Dendritic cell treated with granulocyte-macrophage colony-stimulating factor and Interleukin-4, amounts not matched to agents 40 ng/mL and 50 ng/mL, for 4 days (primary cell): Measurements from ENCODE around the gene ARPC1A.
A peak's percentile ranks its signal among the peaks of the same experiment; 100 is the strongest.
"Not testable (repeated sequence)": the region's sequence is repeated elsewhere in the genome, so short reads cannot be mapped to it uniquely, and the experiment has no call there.

Source experiments
- H3K27ac Mint-ChIP-seq: one replicate; pipeline ENCODE4 v1.8.0; 2022; ENCODE audit warnings: mild to moderate bottlenecking, mixed read lengths
- H3K27me3 Mint-ChIP-seq: one replicate; pipeline ENCODE4 v1.8.0; 2022; ENCODE audit warnings: mild to moderate bottlenecking, mixed read lengths
- H3K36me3 Mint-ChIP-seq: one replicate; pipeline ENCODE4 v1.8.0; 2022; ENCODE audit warnings: low read depth, mixed read lengths
- H3K4me1 Mint-ChIP-seq: one replicate; pipeline ENCODE4 v1.8.0; 2022; ENCODE audit warnings: low read depth, mixed read lengths
- H3K4me3 Mint-ChIP-seq: one replicate; pipeline ENCODE4 v1.8.0; 2022; ENCODE audit warnings: mild to moderate bottlenecking, moderate library complexity, mixed read lengths
- H3K9me3 Mint-ChIP-seq: one replicate; pipeline ENCODE4 v1.8.0; 2022; ENCODE audit warnings: mixed read lengths
- intact Hi-C: fragments of 100-400 bp; cut with micrococcal nuclease; formaldehyde crosslinking; loops from one replicate; pipeline ENCODE4 v1.15.0; 2022

ARPC1A gene

GRCh38 chr7:99308461-99309074 lies 17.1 kb upstream of the ARPC1A start:
- Mint-ChIP-seq H3K27me3 (peaks cover 8% of the 10 kb centered on the region), H3K4me1 (peaks cover 13% of the 10 kb centered on the region), H3K27ac (no peak overlapping the region), H3K4me3 (no peak overlapping the region), H3K9me3 (peaks cover 13% of the 10 kb centered on the region), H3K36me3 (no peaks in the 10 kb centered on the region)
- intact Hi-C loops: no loop called here

- intact Hi-C loops: no loop called here
These were observed 16.6 kb upstream of the ARPC1A start for GRCh38 chr7:99309111-99309510.

GRCh38 chr7:99310004-99310403 lies 15.7 kb upstream of the ARPC1A start:
- peaks cover 8% of the 10 kb centered on the region for H3K27me3 Mint-ChIP-seq
- intact Hi-C loops: no loop called here
- H3K27ac Mint-ChIP-seq: no peak overlapping the region
- peaks cover 11% of the 10 kb centered on the region for H3K4me1 Mint-ChIP-seq
- no peaks in the 10 kb centered on the region for H3K36me3 Mint-ChIP-seq
- no peak overlapping the region for H3K4me3 Mint-ChIP-seq
- H3K9me3 Mint-ChIP-seq: peaks cover 13% of the 10 kb centered on the region

More at GRCh38 chr7:99309111-99309510, 16.6 kb upstream of the ARPC1A start:
- peaks cover 8% of the 10 kb centered on the region for H3K27me3 Mint-ChIP-seq
- peaks cover 13% of the 10 kb centered on the region for H3K9me3 Mint-ChIP-seq
- H3K4me3 Mint-ChIP-seq: no peak overlapping the region
- peaks cover 13% of the 10 kb centered on the region for H3K4me1 Mint-ChIP-seq
- no peak overlapping the region for H3K27ac Mint-ChIP-seq
- no peaks in the 10 kb centered on the region for H3K36me3 Mint-ChIP-seq

GRCh38 chr7:99311702-99312101 lies 14.0 kb upstream of the ARPC1A start:
- intact Hi-C loops: no loop called here
- Mint-ChIP-seq H3K9me3 (peaks cover 13% of the 10 kb centered on the region), H3K4me1 (no peaks in the 10 kb centered on the region)

GRCh38 chr7:99312316-99313203 lies 13.1 kb upstream of the ARPC1A start:
- no peak overlapping the region for H3K4me3 Mint-ChIP-seq
- H3K27me3 Mint-ChIP-seq: peaks cover 8% of the 10 kb centered on the region
- H3K27ac Mint-ChIP-seq: no peak overlapping the region
- intact Hi-C loops: loop anchor here (1.0 kb wide), 1 partner anchor 272 kb away; no protein-coding TSS in a partner anchor
- H3K36me3 Mint-ChIP-seq: no peaks in the 10 kb centered on the region
- no peaks in the 10 kb centered on the region for H3K4me1 Mint-ChIP-seq
- H3K9me3 Mint-ChIP-seq: peaks cover 13% of the 10 kb centered on the region

More at GRCh38 chr7:99311702-99312101, 14.0 kb upstream of the ARPC1A start:
- Mint-ChIP-seq H3K4me3 (no peak overlapping the region), H3K36me3 (no peaks in the 10 kb centered on the region), H3K27ac (no peak overlapping the region), H3K27me3 (peaks cover 8% of the 10 kb centered on the region)

GRCh38 chr7:99313204-99313573 lies 12.5 kb upstream of the ARPC1A start:
- no peak overlapping the region for H3K27ac Mint-ChIP-seq
- H3K4me3 Mint-ChIP-seq: no peak overlapping the region
- intact Hi-C loops: loop anchor here (1.0 kb wide), 1 partner anchor 273 kb away; no protein-coding TSS in a partner anchor
- peaks cover 8% of the 10 kb centered on the region for H3K27me3 Mint-ChIP-seq
- peaks cover 13% of the 10 kb centered on the region for H3K9me3 Mint-ChIP-seq
- no peaks in the 10 kb centered on the region for H3K36me3 Mint-ChIP-seq
- H3K4me1 Mint-ChIP-seq: no peaks in the 10 kb centered on the region

GRCh38 chr7:99314504-99314903 lies 11.2 kb upstream of the ARPC1A start:
- intact Hi-C loops: no loop called here

GRCh38 chr7:99320371-99320770 lies 5.3 kb upstream of the ARPC1A start:
- H3K27me3 Mint-ChIP-seq: no peaks in the 10 kb centered on the region
- H3K27ac Mint-ChIP-seq: no peak overlapping the region
- intact Hi-C loops: no loop called here
- H3K4me1 Mint-ChIP-seq: peaks cover 7% of the 10 kb centered on the region
- no peaks in the 10 kb centered on the region for H3K36me3 Mint-ChIP-seq
- no peaks in the 10 kb centered on the region for H3K9me3 Mint-ChIP-seq
- no peak overlapping the region for H3K4me3 Mint-ChIP-seq

More at GRCh38 chr7:99314504-99314903, 11.2 kb upstream of the ARPC1A start:
- Mint-ChIP-seq H3K4me3 (no peak overlapping the region), H3K27me3 (peaks cover 8% of the 10 kb centered on the region), H3K9me3 (peaks cover 13% of the 10 kb centered on the region), H3K27ac (no peak overlapping the region), H3K4me1 (no peaks in the 10 kb centered on the region), H3K36me3 (no peaks in the 10 kb centered on the region)

- H3K27me3 Mint-ChIP-seq, H3K9me3 Mint-ChIP-seq, H3K4me3 Mint-ChIP-seq, H3K27ac Mint-ChIP-seq, intact Hi-C loops: not testable (repeated sequence)
- Mint-ChIP-seq H3K36me3 (peaks cover 16% of the 10 kb centered on the region), H3K4me1 (peaks cover 20% of the 10 kb centered on the region)
These were observed 3.0 kb upstream of the ARPC1A start for GRCh38 chr7:99322659-99323058.

GRCh38 chr7:99324559-99324958 lies 1.1 kb upstream of the ARPC1A start:
- no peaks in the 10 kb centered on the region for H3K27me3 Mint-ChIP-seq
- peaks cover 20% of the 10 kb centered on the region for H3K36me3 Mint-ChIP-seq
- intact Hi-C loops: no loop called here
- no peaks in the 10 kb centered on the region for H3K9me3 Mint-ChIP-seq
- H3K4me1 Mint-ChIP-seq: peaks cover 38% of the 10 kb centered on the region
- H3K27ac Mint-ChIP-seq: no peak overlapping the region
- peak overlapping the region; percentile 72 for H3K4me3 Mint-ChIP-seq

- Mint-ChIP-seq H3K4me3 (peak overlapping the region; percentile 72), H3K36me3 (peaks cover 20% of the 10 kb centered on the region), H3K27ac (peak overlapping the region; percentile 91), H3K27me3 (no peaks in the 10 kb centered on the region), H3K4me1 (peaks cover 42% of the 10 kb centered on the region), H3K9me3 (no peaks in the 10 kb centered on the region)
- intact Hi-C loops: loop anchor here (5.0 kb wide), 2 partner anchors 52 to 188 kb away; no protein-coding TSS in a partner anchor
These were observed 651 bp upstream of the ARPC1A start for GRCh38 chr7:99325001-99325493.

GRCh38 chr7:99326408-99326782 lies 697 bp downstream of the ARPC1A start:
- no peaks in the 10 kb centered on the region for H3K27me3 Mint-ChIP-seq
- peaks cover 54% of the 10 kb centered on the region for H3K4me1 Mint-ChIP-seq
- peak overlapping the region; percentile 91 for H3K27ac Mint-ChIP-seq
- H3K4me3 Mint-ChIP-seq: peak overlapping the region; percentile 72
- H3K36me3 Mint-ChIP-seq: peaks cover 24% of the 10 kb centered on the region
- intact Hi-C loops: loop anchor here (5.0 kb wide), 2 partner anchors 51 to 189 kb away; no protein-coding TSS in a partner anchor
- no peaks in the 10 kb centered on the region for H3K9me3 Mint-ChIP-seq

- H3K27me3 Mint-ChIP-seq, intact Hi-C loops, H3K9me3 Mint-ChIP-seq: not testable (repeated sequence)
- peak overlapping the region; percentile 70 for H3K27ac Mint-ChIP-seq
- peaks cover 51% of the 10 kb centered on the region for H3K36me3 Mint-ChIP-seq
- H3K4me3 Mint-ChIP-seq: peak overlapping the region; percentile 14
- H3K4me1 Mint-ChIP-seq: peaks cover 56% of the 10 kb centered on the region
These were observed 4.7 kb downstream of the ARPC1A start for GRCh38 chr7:99330314-99330961.

GRCh38 chr7:99331002-99331401 lies 5.3 kb downstream of the ARPC1A start:
- Mint-ChIP-seq H3K36me3 (peaks cover 54% of the 10 kb centered on the region), H3K27me3 (no peaks in the 10 kb centered on the region), H3K9me3 (no peaks in the 10 kb centered on the region), H3K27ac (no peak overlapping the region), H3K4me3 (no peak overlapping the region), H3K4me1 (peaks cover 56% of the 10 kb centered on the region)
- intact Hi-C loops: no loop called here
